Measurements from ENCODE around the gene LGALS7B. TPM values are rescaled to one million over a fixed set of nuclear protein-coding genes. Genes with fewer than 3 reads are reported as not detected.
"Not testable (repeated sequence)": the region's sequence is repeated elsewhere in the genome, so short reads cannot be mapped to it uniquely, and the experiment has no call there.

LGALS7B gene
- total RNA-seq, 1 donor from 2014 or later, result not detected

GRCh38 chr19:38784224-38784623 lies 4.8 kb upstream of the LGALS7B start:
- no peak overlapping the region for H3K4me2 ChIP-seq (ENCODE audit: low read length)
- no peak overlapping the region for H3K27ac Mint-ChIP-seq (ENCODE audit: unreplicated experiment)
- no peak for FAIRE-seq
- H3K79me2 ChIP-seq (ENCODE audit: insufficient read depth, low read length), result no peaks in the 10 kb centered on the region
- H3K9ac ChIP-seq (ENCODE audit: low read length), result no peak overlapping the region
- no peak overlapping the region for H3K27ac ChIP-seq (ENCODE audit: low read depth, low read length)
- no peaks in the 10 kb centered on the region for H3K4me1 ChIP-seq (ENCODE audit: insufficient read depth, low read length)
- no peaks in the 10 kb centered on the region for H3K4me1 Mint-ChIP-seq (ENCODE audit: low read depth, unreplicated experiment)
- peaks cover 27% of the 10 kb centered on the region for H3K27me3 Mint-ChIP-seq (ENCODE audit: low read depth, unreplicated experiment)
- no peaks in the 10 kb centered on the region for H3K9me3 ChIP-seq (ENCODE audit: insufficient read depth, low read depth, low read length)
- no peak overlapping the region for H2AFZ ChIP-seq (ENCODE audit: low read depth, low read length)
- TF ChIP-seq CTCF (IDR thresholded peaks at IDR 0.05; ENCODE audit: insufficient read depth, low read depth, low read length) (no peak), EZH2 (IDR thresholded peaks at IDR 0.05; ENCODE audit: insufficient read depth, low read length) (no peak)
- H3K36me3 ChIP-seq (ENCODE audit: insufficient read depth, low read length), result no peaks in the 10 kb centered on the region
- peaks cover 7% of the 10 kb centered on the region for H3K27me3 ChIP-seq (ENCODE audit: insufficient read depth, low read length)
- H3K4me3 Mint-ChIP-seq (ENCODE audit: unreplicated experiment), result no peak overlapping the region
- H3K9me3 Mint-ChIP-seq (ENCODE audit: unreplicated experiment), result peaks cover 3% of the 10 kb centered on the region
- H4K20me1 ChIP-seq (ENCODE audit: insufficient read depth, low read length), result no peaks in the 10 kb centered on the region
- H3K36me3 Mint-ChIP-seq (ENCODE audit: low read depth, unreplicated experiment), result no peaks in the 10 kb centered on the region
- DNase-seq (ENCODE audit: low read depth), result peak; percentile 26
- H3K4me3 ChIP-seq (ENCODE audit: insufficient read depth, low read depth, low read length), result no peak overlapping the region

- H3K9me3 Mint-ChIP-seq (ENCODE audit: unreplicated experiment), result peaks cover 3% of the 10 kb centered on the region
- Histone ChIP-seq H3K4me3 (ENCODE audit: insufficient read depth, low read depth, low read length) (no peak overlapping the region), H3K4me2 (ENCODE audit: low read length) (no peak overlapping the region), H3K36me3 (ENCODE audit: insufficient read depth, low read length) (no peaks in the 10 kb centered on the region), H3K9me3 (ENCODE audit: insufficient read depth, low read depth, low read length) (no peaks in the 10 kb centered on the region), H3K4me1 (ENCODE audit: insufficient read depth, low read length) (no peaks in the 10 kb centered on the region), H3K79me2 (ENCODE audit: insufficient read depth, low read length) (no peaks in the 10 kb centered on the region), H4K20me1 (ENCODE audit: insufficient read depth, low read length) (no peaks in the 10 kb centered on the region), H3K9ac (ENCODE audit: low read length) (no peak overlapping the region), H3K27ac (ENCODE audit: low read depth, low read length) (no peak overlapping the region), H2AFZ (ENCODE audit: low read depth, low read length) (no peak overlapping the region), H3K27me3 (ENCODE audit: insufficient read depth, low read length) (peaks cover 7% of the 10 kb centered on the region)
- TF ChIP-seq EZH2 (IDR thresholded peaks at IDR 0.05; ENCODE audit: insufficient read depth, low read length), result no peak
- TF ChIP-seq CTCF (IDR thresholded peaks at IDR 0.05; ENCODE audit: insufficient read depth, low read depth, low read length), result no peak
- H3K4me3 Mint-ChIP-seq (ENCODE audit: unreplicated experiment), result no peak overlapping the region
- no peaks in the 10 kb centered on the region for H3K36me3 Mint-ChIP-seq (ENCODE audit: low read depth, unreplicated experiment)
- H3K27me3 Mint-ChIP-seq (ENCODE audit: low read depth, unreplicated experiment), result peaks cover 19% of the 10 kb centered on the region
- no peak overlapping the region for H3K27ac Mint-ChIP-seq (ENCODE audit: unreplicated experiment)
- H3K4me1 Mint-ChIP-seq (ENCODE audit: low read depth, unreplicated experiment), result no peaks in the 10 kb centered on the region
- no peak for FAIRE-seq
- no peak for DNase-seq (ENCODE audit: low read depth)
Measured at GRCh38 chr19:38785187-38785699, 3.8 kb upstream of the LGALS7B start.

- not testable (repeated sequence) for H3K27ac Mint-ChIP-seq (ENCODE audit: unreplicated experiment); H3K4me2 ChIP-seq (ENCODE audit: low read length); H3K27ac ChIP-seq (ENCODE audit: low read depth, low read length); H3K36me3 ChIP-seq (ENCODE audit: insufficient read depth, low read length); H3K9me3 Mint-ChIP-seq (ENCODE audit: unreplicated experiment); H3K4me3 Mint-ChIP-seq (ENCODE audit: unreplicated experiment); H2AFZ ChIP-seq (ENCODE audit: low read depth, low read length); H3K9me3 ChIP-seq (ENCODE audit: insufficient read depth, low read depth, low read length); H3K36me3 Mint-ChIP-seq (ENCODE audit: low read depth, unreplicated experiment); H3K27me3 ChIP-seq (ENCODE audit: insufficient read depth, low read length); H3K4me1 Mint-ChIP-seq (ENCODE audit: low read depth, unreplicated experiment); H3K79me2 ChIP-seq (ENCODE audit: insufficient read depth, low read length); H3K4me3 ChIP-seq (ENCODE audit: insufficient read depth, low read depth, low read length); FAIRE-seq; H3K9ac ChIP-seq (ENCODE audit: low read length); H4K20me1 ChIP-seq (ENCODE audit: insufficient read depth, low read length); H3K4me1 ChIP-seq (ENCODE audit: insufficient read depth, low read length); DNase-seq (ENCODE audit: low read depth)
- peaks cover 10% of the 10 kb centered on the region for H3K27me3 Mint-ChIP-seq (ENCODE audit: low read depth, unreplicated experiment)
Measured at GRCh38 chr19:38786061-38786460, 2.9 kb upstream of the LGALS7B start.
